GM23338 (cell line): Measurements from ENCODE around the gene ATP4B. TPM values are rescaled to one million over a fixed set of nuclear protein-coding genes. Genes with fewer than 3 reads are reported as not detected.

Experiments used
- ATAC-seq: fragments of 200-7000 bp; cut with Tn5 transposase; 3 replicates; pipeline ENCODE4 v1.9.1; 2020
- DNase-seq: peaks from one replicate; pipeline ENCODE4 v3.0.0-alpha.2; 2015; ENCODE audit warnings: low spot score
- H2AFZ ChIP-seq: fragments of 200-600 bp; sonication (generic); 2 replicates; pipeline ENCODE4 v1.8.0; 2016; ENCODE audit warnings: antibody characterized with exemption, mild to moderate bottlenecking, moderate library complexity
- H3F3A ChIP-seq: fragments of 200-600 bp; sonication (generic); replicated peaks from 2 replicates; pipeline ENCODE4 v1.8.0; 2017; ENCODE audit warnings: antibody characterized with exemption, mixed run types, low read depth
- H3K27ac ChIP-seq: fragments of 200-600 bp; sonication (generic); 2 replicates; pipeline ENCODE4 v1.6.1; 2016; ENCODE audit warnings: low read depth
- H3K27me3 ChIP-seq: fragments of 200-600 bp; sonication (generic); 2 replicates; pipeline ENCODE4 v1.8.0; 2016; ENCODE audit warnings: mild to moderate bottlenecking, mixed run types, moderate library complexity; ENCODE audit not compliant: insufficient read depth
- H3K36me3 ChIP-seq: fragments of 200-600 bp; sonication (generic); 2 replicates; pipeline ENCODE4 v1.8.0; 2016; ENCODE audit warnings: mild to moderate bottlenecking; ENCODE audit not compliant: insufficient read depth
- H3K4me1 ChIP-seq: fragments of 200-600 bp; sonication (generic); 2 replicates; pipeline ENCODE4 v1.8.0; 2016; ENCODE audit warnings: mild to moderate bottlenecking, moderate library complexity; ENCODE audit not compliant: insufficient read depth
- H3K4me2 ChIP-seq: fragments of 200-600 bp; sonication (generic); 2 replicates; pipeline ENCODE4 v1.7.1; 2017; ENCODE audit warnings: mixed run types
- H3K4me3 ChIP-seq: fragments of 200-600 bp; sonication (generic); 2 replicates; pipeline ENCODE4 v1.6.1; 2016; ENCODE audit warnings: mixed run types
- H3K79me2 ChIP-seq: fragments of 200-600 bp; sonication (generic); replicated peaks from 2 replicates; pipeline ENCODE4 v1.8.0; 2017; ENCODE audit warnings: mild to moderate bottlenecking; ENCODE audit not compliant: insufficient read depth
- H3K9me2 ChIP-seq: fragments of 200-600 bp; sonication (generic); 2 replicates; pipeline ENCODE4 v1.8.0; 2017; ENCODE audit not compliant: insufficient read depth
- H4K20me1 ChIP-seq: fragments of 200-600 bp; sonication (generic); replicated peaks from 2 replicates; pipeline ENCODE4 v1.8.0; 2017; ENCODE audit warnings: mild to moderate bottlenecking; ENCODE audit not compliant: insufficient read depth
- H3K27ac Mint-ChIP-seq: 2 replicates; pipeline ENCODE4 v1.8.0; 2020; ENCODE audit warnings: inconsistent platforms, mild to moderate bottlenecking, moderate library complexity, mixed read lengths
- H3K27me3 Mint-ChIP-seq: 3 replicates; pipeline ENCODE4 v1.8.0; 2022; ENCODE audit warnings: low read depth, mild to moderate bottlenecking, moderate library complexity, mixed read lengths, inconsistent platforms; ENCODE audit not compliant: insufficient read depth, poor library complexity
- H3K36me3 Mint-ChIP-seq: 3 replicates; pipeline ENCODE4 v1.8.0; 2021; ENCODE audit warnings: low read depth, mild to moderate bottlenecking, inconsistent platforms, moderate library complexity, mixed read lengths
- H3K4me1 Mint-ChIP-seq: 3 replicates; pipeline ENCODE4 v1.8.0; 2020; ENCODE audit warnings: mild to moderate bottlenecking, inconsistent platforms, mixed read lengths
- H3K4me3 Mint-ChIP-seq: 3 replicates; pipeline ENCODE4 v1.8.0; 2021; ENCODE audit warnings: moderate library complexity, mild to moderate bottlenecking, inconsistent platforms, mixed read lengths
- H3K9me3 Mint-ChIP-seq: 3 replicates; pipeline ENCODE4 v1.8.0; 2020; ENCODE audit warnings: moderate library complexity, mild to moderate bottlenecking, inconsistent platforms, mixed read lengths
- EZH2 ChIP-seq: fragments of 200-600 bp; sonication (generic); IDR thresholded peaks from one replicate; pipeline ENCODE4 v1.8.0; 2017; ENCODE audit warnings: antibody characterized with exemption, mild to moderate bottlenecking, low read depth; ENCODE audit not compliant: unreplicated experiment
- EZH2phosphoT487 ChIP-seq: fragments of 200-600 bp; sonication (generic); IDR thresholded peaks from one replicate; pipeline ENCODE4 v1.8.1; 2018; ENCODE audit warnings: antibody characterized with exemption; ENCODE audit not compliant: unreplicated experiment
- NANOG ChIP-seq: IDR thresholded peaks from 2 replicates; pipeline ENCODE4 v1.6.1; 2016; ENCODE audit warnings: antibody characterized with exemption, borderline replicate concordance
- POLR2AphosphoS5 ChIP-seq: IDR thresholded peaks from 2 replicates; pipeline ENCODE4 v1.6.1; 2016; ENCODE audit warnings: antibody characterized with exemption, low read depth
- STAT1 ChIP-seq: IDR thresholded peaks from one replicate; pipeline ENCODE4 v1.6.1; 2016; ENCODE audit warnings: antibody characterized with exemption; ENCODE audit not compliant: unreplicated experiment
- ZNF114 ChIP-seq: fragments of 250-450 bp; sonication (Bioruptor Pico); IDR thresholded peaks from 2 replicates; pipeline ENCODE4 v1.5.0; 2020; ENCODE audit warnings: mild to moderate bottlenecking, moderate library complexity
- ZNF331 ChIP-seq: fragments of 250-450 bp; sonication (Bioruptor Pico); IDR thresholded peaks from 2 replicates; pipeline ENCODE4 v1.5.0; 2020; ENCODE audit warnings: low read depth, mild to moderate bottlenecking, moderate library complexity
- ZNF462 ChIP-seq: fragments of 250-450 bp; sonication (Bioruptor Pico); IDR thresholded peaks from 2 replicates; pipeline ENCODE4 v1.5.0; 2020; ENCODE audit warnings: mild to moderate bottlenecking, moderate library complexity
- polyA plus RNA-seq: library from polyadenylated mRNA; unstranded; fragments of >200 nt; fragmentation: Nextera tagmentation; extraction: Ambion mirVana; gene quantifications from 2 replicates; pipeline ENCODE4 v1.2.1, GENCODE V29; 2016
- total RNA-seq: library from RNA; depleted of rRNA; stranded (reverse); fragments of >200 nt; shearing (Covaris generic); gene quantifications from 2 replicates; pipeline ENCODE4 v1.2.3, GENCODE V29; 2014
- TF ChIP-seq, protein P1 (sequence below), 2 experiments: fragments of 200-600 bp in 1 of 2; sonication (generic) in 1 of 2; conservative IDR thresholded peaks; 2 replicates each; pipeline versions ENCODE4 v1.5.1 to v1.6.1; 2016 to 2017; ENCODE audit warnings: antibody characterized with exemption in 2 of 2, low read depth in 2 of 2, mild to moderate bottlenecking in 2 of 2, moderate library complexity in 1 of 2

Gene ATP4B
- total and polyA plus RNA-seq, 2 experiments from 2014 or later, result not detected

DNA sequence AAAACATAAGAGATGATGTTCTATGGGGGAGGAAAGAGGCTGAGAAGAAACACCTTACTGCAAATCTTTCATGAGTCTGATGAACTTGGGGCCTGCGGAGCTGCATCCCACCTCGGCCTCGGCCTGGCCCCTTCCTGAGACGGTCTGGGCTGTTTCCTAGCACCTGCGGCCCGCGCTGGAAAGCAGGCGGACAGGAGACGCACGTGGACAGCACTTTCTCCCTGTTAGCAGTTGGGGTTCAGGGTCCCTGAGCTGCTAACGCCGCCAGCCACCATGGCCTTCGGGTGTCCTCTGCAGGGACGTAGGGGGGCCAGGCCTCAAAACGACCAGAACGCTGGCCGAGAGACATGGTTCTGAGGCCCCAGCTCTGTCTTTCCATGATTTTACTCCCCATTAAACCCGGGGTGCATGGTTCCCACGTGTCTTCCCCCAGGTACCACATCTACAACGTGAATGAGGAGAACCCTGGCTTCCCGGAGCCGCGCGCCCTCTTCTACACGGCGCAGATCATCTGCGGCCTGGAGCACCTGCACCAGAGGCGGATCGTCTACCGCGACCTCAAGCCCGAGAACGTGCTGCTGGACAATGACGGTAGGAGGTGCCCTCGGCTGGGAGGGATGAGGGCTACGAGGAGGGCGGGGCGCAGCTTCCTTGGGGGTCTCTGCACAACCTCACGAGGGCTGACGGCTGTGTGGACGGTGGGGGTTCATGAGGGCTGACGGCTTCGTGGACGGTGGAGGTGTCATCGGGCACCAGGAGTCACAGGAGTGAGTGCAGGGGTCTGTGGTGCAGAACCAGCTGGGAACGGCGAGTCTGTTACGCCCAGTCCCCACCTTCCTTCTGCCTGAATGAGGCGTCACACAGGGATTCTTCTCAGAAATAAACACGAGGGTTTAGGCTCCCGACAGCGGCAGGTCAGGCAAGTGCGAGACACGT lies 13.3 kb upstream of the ATP4B start:
- no peak overlapping the region for H3K27ac ChIP-seq
- no peaks in the 10 kb centered on the region for H3F3A ChIP-seq
- H3K79me2 ChIP-seq, result no peaks in the 10 kb centered on the region
- H3K36me3 Mint-ChIP-seq, result no peaks in the 10 kb centered on the region
- no peak overlapping the region for H3K4me2 ChIP-seq
- no peak overlapping the region for H3K27ac Mint-ChIP-seq
- no peak overlapping the region for H3K4me3 ChIP-seq
- no peak for TF ChIP-seq EZH2phosphoT487
- TF ChIP-seq ZNF331 (CRISPR knock-in tag), result no peak
- TF ChIP-seq NANOG, result no peak
- TF ChIP-seq, protein P1, sequence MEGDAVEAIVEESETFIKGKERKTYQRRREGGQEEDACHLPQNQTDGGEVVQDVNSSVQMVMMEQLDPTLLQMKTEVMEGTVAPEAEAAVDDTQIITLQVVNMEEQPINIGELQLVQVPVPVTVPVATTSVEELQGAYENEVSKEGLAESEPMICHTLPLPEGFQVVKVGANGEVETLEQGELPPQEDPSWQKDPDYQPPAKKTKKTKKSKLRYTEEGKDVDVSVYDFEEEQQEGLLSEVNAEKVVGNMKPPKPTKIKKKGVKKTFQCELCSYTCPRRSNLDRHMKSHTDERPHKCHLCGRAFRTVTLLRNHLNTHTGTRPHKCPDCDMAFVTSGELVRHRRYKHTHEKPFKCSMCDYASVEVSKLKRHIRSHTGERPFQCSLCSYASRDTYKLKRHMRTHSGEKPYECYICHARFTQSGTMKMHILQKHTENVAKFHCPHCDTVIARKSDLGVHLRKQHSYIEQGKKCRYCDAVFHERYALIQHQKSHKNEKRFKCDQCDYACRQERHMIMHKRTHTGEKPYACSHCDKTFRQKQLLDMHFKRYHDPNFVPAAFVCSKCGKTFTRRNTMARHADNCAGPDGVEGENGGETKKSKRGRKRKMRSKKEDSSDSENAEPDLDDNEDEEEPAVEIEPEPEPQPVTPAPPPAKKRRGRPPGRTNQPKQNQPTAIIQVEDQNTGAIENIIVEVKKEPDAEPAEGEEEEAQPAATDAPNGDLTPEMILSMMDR (conservative IDR thresholded peaks at IDR 0.05; ENCODE audit: low read depth in 2 of 2), result no peak
- no peak for TF ChIP-seq POLR2AphosphoS5
- TF ChIP-seq ZNF114, result no peak
- peaks cover 2% of the 10 kb centered on the region for H3K27me3 Mint-ChIP-seq
- ATAC-seq, result no peak
- peaks cover 3% of the 10 kb centered on the region; the same call in 1 of the 3 replicates for H3K9me3 Mint-ChIP-seq
- no peaks in the 10 kb centered on the region for H3K4me1 ChIP-seq
- no peaks in the 10 kb centered on the region for H3K36me3 ChIP-seq
- no peak overlapping the region for H2AFZ ChIP-seq
- no peak overlapping the region for H3K4me3 Mint-ChIP-seq
- H3K9me2 ChIP-seq, result no peaks in the 10 kb centered on the region
- no peaks in the 10 kb centered on the region for H4K20me1 ChIP-seq
- no peak for DNase-seq
- no peaks in the 10 kb centered on the region for H3K27me3 ChIP-seq
- H3K4me1 Mint-ChIP-seq, result no peaks in the 10 kb centered on the region

DNA sequence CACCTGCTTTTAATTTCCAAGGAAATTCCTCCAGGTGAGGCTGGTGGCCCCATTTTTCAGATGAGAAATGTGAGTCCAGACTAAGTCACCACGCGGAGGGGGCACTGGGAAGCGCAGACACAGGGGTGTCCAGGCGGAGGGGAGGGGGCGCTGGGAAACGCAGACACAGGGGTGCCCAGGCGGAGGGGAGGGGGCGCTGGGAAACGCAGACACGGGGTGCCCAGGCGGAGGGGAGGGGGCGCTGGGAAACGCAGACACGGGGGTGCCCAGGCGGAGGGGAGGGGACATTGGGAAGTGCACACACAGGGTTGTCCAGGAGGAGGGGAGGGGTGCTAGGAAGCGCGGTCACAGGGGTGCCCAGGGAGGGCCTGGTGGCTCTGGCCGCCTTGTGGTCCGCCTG lies 12.5 kb upstream of the ATP4B start:
- DNase-seq (no peak), ATAC-seq (no peak)
- Histone ChIP-seq H3K4me1 (no peaks in the 10 kb centered on the region), H3K36me3 (no peaks in the 10 kb centered on the region), H3K4me3 (no peak overlapping the region), H3F3A (no peaks in the 10 kb centered on the region), H4K20me1 (no peaks in the 10 kb centered on the region), H3K9me2 (no peaks in the 10 kb centered on the region), H3K4me2 (no peak overlapping the region), H2AFZ (no peak overlapping the region), H3K27me3 (no peaks in the 10 kb centered on the region), H3K79me2 (no peaks in the 10 kb centered on the region), H3K27ac (no peak overlapping the region)
- Mint-ChIP-seq H3K27ac (no peak overlapping the region), H3K4me1 (no peaks in the 10 kb centered on the region), H3K4me3 (no peak overlapping the region), H3K36me3 (no peaks in the 10 kb centered on the region), H3K27me3 (peaks cover 2% of the 10 kb centered on the region), H3K9me3 (peaks cover 3% of the 10 kb centered on the region; the same call in 1 of the 3 replicates)
- TF ChIP-seq STAT1 (no peak), ZNF331 (CRISPR knock-in tag) (no peak), EZH2 (no peak), ZNF462 (CRISPR knock-in tag) (no peak)
